Breast epithelium (tissue), 4 donors: ENCODE measurements around the gene FAU. TPM values are rescaled to one million over a fixed set of nuclear protein-coding genes. Genes with fewer than 3 reads are reported as not detected.

Source experiments
- DNase-seq, 2 donors: peaks; one replicate each; pipeline ENCODE4 v3.0.0-alpha.2; 2019; ENCODE audit warnings: low spot score in 2 of 2
- H3K27ac ChIP-seq, 2 donors: fragments of 200-600 bp; sonication (generic) in 1 of 2; one replicate each; pipeline ENCODE4 v1.5.1; 2016 to 2019; ENCODE audit warnings: mild to moderate bottlenecking in 1 of 2
- H3K27me3 ChIP-seq, 2 donors: fragments of 200-600 bp; sonication (generic) in 1 of 2; one replicate each; pipeline versions ENCODE4 v1.5.1 to v1.6.0; 2017 to 2019; ENCODE audit warnings: control low read depth in 1 of 2, mild to moderate bottlenecking in 1 of 2
- H3K36me3 ChIP-seq: fragments of 200-600 bp; one replicate; pipeline ENCODE4 v1.5.1; 2019
- H3K4me1 ChIP-seq, 2 donors: fragments of 200-600 bp; sonication (generic); one replicate each; pipeline ENCODE4 v1.5.1; 2016 to 2019; ENCODE audit warnings: control low read depth in 1 of 2
- H3K4me3 ChIP-seq, 3 donors: fragments of 200-600 bp; sonication (generic); 1 replicate in 2 of 3; 2 replicates in 1 of 3; pipeline ENCODE4 v1.5.1; 2016 to 2019; ENCODE audit warnings: mild to moderate bottlenecking in 3 of 3, moderate library complexity in 2 of 3
- H3K9me3 ChIP-seq, 2 donors: fragments of 200-600 bp; sonication (generic) in 1 of 2; one replicate each; pipeline ENCODE4 v1.5.1; 2016 to 2019; ENCODE audit warnings: control low read depth in 1 of 2
- CTCF ChIP-seq, 3 donors: fragments of 450-650 bp; IDR thresholded peaks; one replicate each; pipeline ENCODE4 v1.5.1; 2016 to 2017; ENCODE audit warnings: antibody characterized with exemption in 3 of 3, mild to moderate bottlenecking in 3 of 3, moderate library complexity in 3 of 3
- POLR2A ChIP-seq: fragments of 450-650 bp; IDR thresholded peaks from one replicate; pipeline ENCODE4 v1.6.1; 2016; ENCODE audit warnings: antibody characterized with exemption, mild to moderate bottlenecking, moderate library complexity
- POLR2AphosphoS5 ChIP-seq, 3 donors: sonication (generic); formaldehyde crosslinking; IDR thresholded peaks; one replicate each; pipeline ENCODE4 v1.6.1; 2017; ENCODE audit warnings: antibody characterized with exemption in 3 of 3
- intact Hi-C: fragments of 100-400 bp; cut with DNase I; formaldehyde crosslinking; loops from one replicate; pipeline ENCODE4 v1.15.1; 2023; ENCODE audit warnings: low total_unique reads
- total RNA-seq, 3 donors: library from RNA; depleted of rRNA; stranded (reverse); fragments of >200 nt; gene quantifications; one replicate each; pipeline ENCODE4 v1.1.0, GENCODE V29; 2016

The FAU gene
- total RNA-seq, 3 donors from 2014 or later = 786 to 1,230 (median 855) TPM

- DNase-seq = no peak
- no peak overlapping the region for H3K4me3 ChIP-seq
- H3K27me3 ChIP-seq = no peaks in the 10 kb centered on the region
- H3K36me3 ChIP-seq = no peaks in the 10 kb centered on the region
- TF ChIP-seq POLR2AphosphoS5 (IDR thresholded peaks at IDR 0.05) = no peak
- TF ChIP-seq CTCF (IDR thresholded peaks at IDR 0.05) = no peak
- TF ChIP-seq POLR2A = no peak
- no peak overlapping the region for H3K27ac ChIP-seq
- no peaks in the 10 kb centered on the region for H3K9me3 ChIP-seq
- no peaks in the 10 kb centered on the region for H3K4me1 ChIP-seq
- intact Hi-C loops = no loop called here
Observed at GRCh38 chr11:65071907-65072630, 49.9 kb downstream of the FAU start.

Other genes with a start within 250 kb of the FAU start
- 10 to 100 TPM; 26.9 to 45.4 (median 31.2) TPM for gene EHD1, start 243.5 kb downstream of the FAU start, total RNA-seq
- gene ATG2A, start 204.9 kb downstream of the FAU start, total RNA-seq = 10 to 100 TPM; 20.0 to 22.1 (median 21.2) TPM
- 10 to 100 TPM; 12.8 to 14.0 (median 13.8) TPM for gene PPP2R5B, start 197.4 kb downstream of the FAU start, total RNA-seq
- gene GPHA2, start 186.2 kb downstream of the FAU start, total RNA-seq = not detected
- not detected for gene MAJIN, start 150.0 kb downstream of the FAU start, total RNA-seq
- 1 to 10 TPM in 1 of 3 donors, under 1 TPM in 2; 0.33 to 1.5 (median 0.64) TPM for gene BATF2, start 125.2 kb downstream of the FAU start, total RNA-seq
- 100 to 1,000 TPM in 2 of 3 donors, 10 to 100 TPM in 1; 99.8 to 193 (median 154) TPM for gene ARL2, start 108.0 kb downstream of the FAU start, total RNA-seq
- 10 to 100 TPM; 17.0 to 22.7 (median 17.1) TPM for gene SNX15, start 94.7 kb downstream of the FAU start, total RNA-seq
- 1 to 10 TPM; 7.5 to 9.2 (median 7.5) TPM for gene SAC3D1, start 80.9 kb downstream of the FAU start, total RNA-seq
- 10 to 100 TPM; 15.5 to 28.8 (median 19.2) TPM for gene NAALADL1, start 63.6 kb downstream of the FAU start, total RNA-seq
- 1 to 10 TPM in 1 of 3 donors, under 1 TPM in 2; 0.96 to 1.2 (median 0.98) TPM for gene CDCA5, start 38.1 kb downstream of the FAU start, total RNA-seq
- gene ZFPL1, start 37.9 kb downstream of the FAU start, total RNA-seq = 10 to 100 TPM; 33.8 to 44.1 (median 44.0) TPM
- gene VPS51, start 25.9 kb downstream of the FAU start, total RNA-seq = 100 to 1,000 TPM; 166 to 317 (median 218) TPM
- 100 to 1,000 TPM in 1 of 3 donors, 10 to 100 TPM in 2; 38.8 to 189 (median 44.2) TPM for gene TM7SF2, start 10.3 kb downstream of the FAU start, total RNA-seq
- gene ZNHIT2, start 4.4 kb downstream of the FAU start, total RNA-seq = 10 to 100 TPM; 14.6 to 23.3 (median 20.3) TPM
- 10 to 100 TPM; 66.2 to 92.6 (median 72.8) TPM for gene MRPL49, start 187 bp upstream of the FAU start, total RNA-seq
- 10 to 100 TPM; 25.8 to 31.7 (median 27.2) TPM for gene SYVN1, start 12.4 kb upstream of the FAU start, total RNA-seq
- not detected for gene SPDYC, start 48.1 kb upstream of the FAU start, total RNA-seq
- gene CAPN1, start 59.8 kb upstream of the FAU start, total RNA-seq = 100 to 1,000 TPM; 112 to 167 (median 140) TPM
- gene POLA2, start 139.8 kb upstream of the FAU start, total RNA-seq = 10 to 100 TPM in 2 of 3 donors, 1 to 10 TPM in 1; 6.4 to 17.9 (median 13.8) TPM
- gene CDC42EP2, start 192.7 kb upstream of the FAU start, total RNA-seq = 10 to 100 TPM; 11.3 to 20.8 (median 13.4) TPM
- 10 to 100 TPM; 30.7 to 44.8 (median 39.7) TPM for gene DPF2, start 211.7 kb upstream of the FAU start, total RNA-seq
- 1 to 10 TPM in 1 of 3 donors, under 1 TPM in 1, not detected in 1; 0.29 to 1.3 TPM for gene TIGD3, start 232.6 kb upstream of the FAU start, total RNA-seq